HUES48 (cell line): ENCODE results near the gene CCDC112.

Source experiments
- H3K27ac ChIP-seq: one replicate; pipeline ENCODE4 v1.7.0; 2013; ENCODE audit warnings: low read depth, low read length, inconsistent platforms
- H3K27me3 ChIP-seq: 2 replicates; pipeline ENCODE4 v1.6.1; 2013; ENCODE audit warnings: mild to moderate bottlenecking, low read length; ENCODE audit not compliant: control insufficient read depth, insufficient read depth
- H3K36me3 ChIP-seq: 2 replicates; pipeline ENCODE4 v1.6.1; 2013; ENCODE audit warnings: low read length; ENCODE audit not compliant: control insufficient read depth, insufficient read depth
- H3K4me1 ChIP-seq: 2 replicates; pipeline ENCODE4 v1.6.1; 2013; ENCODE audit warnings: mild to moderate bottlenecking, low read length; ENCODE audit not compliant: control insufficient read depth, insufficient read depth
- H3K4me3 ChIP-seq: 2 replicates; pipeline ENCODE4 v1.5.1; 2013; ENCODE audit warnings: mild to moderate bottlenecking, low read depth, low read length
- H3K9ac ChIP-seq: 2 replicates; pipeline ENCODE4 v1.6.1; 2013; ENCODE audit warnings: mild to moderate bottlenecking, low read depth, low read length, moderate library complexity
- H3K9me3 ChIP-seq: 2 replicates; pipeline ENCODE4 v1.6.1; 2013; ENCODE audit warnings: low read length; ENCODE audit not compliant: control insufficient read depth, insufficient read depth

The CCDC112 gene

DNA sequence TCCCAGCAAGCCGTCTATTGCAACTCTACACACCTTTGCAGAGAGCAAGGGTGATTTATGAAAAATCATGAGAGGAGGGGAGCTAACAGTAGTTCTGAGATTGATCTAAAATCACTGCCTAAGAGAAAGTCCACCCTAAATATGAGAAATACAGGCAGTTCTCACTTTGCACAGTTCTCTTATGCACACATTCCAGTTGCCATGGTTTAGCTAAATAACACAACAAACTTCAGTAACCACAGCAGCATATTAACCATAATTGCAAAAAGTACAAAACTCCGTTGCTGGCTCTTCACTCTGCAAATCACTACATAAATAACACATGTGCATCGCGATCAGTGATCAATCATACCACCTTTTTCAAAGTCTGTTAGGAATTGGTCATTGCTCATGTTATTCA lies 64.9 kb downstream of the CCDC112 start:
- Histone ChIP-seq H3K27ac (no peak overlapping the region), H3K4me1 (no peaks in the 10 kb centered on the region), H3K36me3 (peaks cover 52% of the 10 kb centered on the region), H3K4me3 (no peak overlapping the region), H3K9ac (no peak overlapping the region), H3K27me3 (no peaks in the 10 kb centered on the region), H3K9me3 (no peaks in the 10 kb centered on the region)

DNA sequence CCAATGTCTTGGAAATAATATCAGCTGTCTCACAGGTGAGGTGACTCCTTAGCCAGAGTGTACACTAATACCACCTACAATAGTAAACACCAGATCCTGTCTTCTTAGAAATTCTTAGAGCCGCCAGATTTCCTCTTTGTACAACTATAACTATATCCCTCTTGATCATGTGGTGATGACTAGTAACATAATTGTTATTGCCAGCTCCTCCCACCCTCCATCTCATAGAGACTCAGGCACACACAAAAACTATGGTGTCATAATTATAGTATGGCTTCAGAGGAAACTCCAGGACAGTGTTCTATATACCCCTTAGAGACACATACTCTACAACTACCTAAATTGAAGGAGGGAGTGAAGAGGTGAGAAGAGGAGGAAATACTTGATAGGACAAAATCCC lies 66.8 kb downstream of the CCDC112 start:
- Histone ChIP-seq H3K9ac (no peak overlapping the region), H3K4me1 (no peaks in the 10 kb centered on the region), H3K4me3 (no peak overlapping the region), H3K9me3 (no peaks in the 10 kb centered on the region), H3K36me3 (peaks cover 37% of the 10 kb centered on the region), H3K27ac (no peak overlapping the region), H3K27me3 (no peaks in the 10 kb centered on the region)

DNA sequence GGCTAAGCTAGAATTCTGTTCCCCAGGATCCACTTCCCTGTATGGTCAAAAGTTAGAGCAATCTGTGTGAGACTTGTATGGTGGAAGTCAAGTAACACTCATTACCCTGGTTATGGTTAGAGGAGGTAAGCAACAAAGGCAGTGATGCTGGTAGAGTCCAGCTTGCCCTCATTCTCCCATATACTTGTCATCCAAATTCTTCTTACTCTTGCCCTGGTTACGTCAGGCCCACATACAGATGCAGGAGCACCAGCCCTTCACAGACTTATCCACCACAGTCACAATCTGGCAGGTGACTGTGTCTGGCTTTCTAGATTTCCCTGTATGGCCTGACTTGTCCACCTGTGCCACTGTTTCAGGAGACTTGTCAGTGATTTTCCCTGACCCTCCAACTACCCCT lies 69.2 kb downstream of the CCDC112 start:
- H3K9me3 ChIP-seq, result no peaks in the 10 kb centered on the region
- no peaks in the 10 kb centered on the region for H3K27me3 ChIP-seq
- H3K27ac ChIP-seq, result no peak overlapping the region
- peaks cover 37% of the 10 kb centered on the region for H3K36me3 ChIP-seq
- H3K4me1 ChIP-seq, result no peaks in the 10 kb centered on the region
- no peak overlapping the region for H3K4me3 ChIP-seq
- H3K9ac ChIP-seq, result no peak overlapping the region
